Stimulated activated naive CD4-positive, alpha-beta T cell (primary cell): Measurements from ENCODE around the gene PPP4C.

Source experiments
- DNase-seq, 6 experiments: peaks; one replicate each; lab custom pipeline; 2025; lab: John Stamatoyannopoulos, UW

The PPP4C gene

GRCh38 chr16:30054959-30055553, 20.7 kb upstream of the PPP4C start:
- peak in 5 of 6 experiments; percentile 8 to 44 (median 29) for DNase-seq

GRCh38 chr16:30060346-30060745, 15.4 kb upstream of the PPP4C start:
- no peak for DNase-seq

GRCh38 chr16:30060836-30061554, 14.8 kb upstream of the PPP4C start:
- no peak for DNase-seq

GRCh38 chr16:30063278-30063892, 12.4 kb upstream of the PPP4C start:
- no peak for DNase-seq

GRCh38 chr16:30063893-30064728, 11.7 kb upstream of the PPP4C start:
- DNase-seq = peak; percentile 40 to 74 (median 62)

GRCh38 chr16:30064729-30065101, 11.1 kb upstream of the PPP4C start:
- DNase-seq = no peak

- peak; percentile 89 to 97 (median 92) for DNase-seq
Measured at GRCh38 chr16:30065102-30065942, 10.5 kb upstream of the PPP4C start, which contains the start of gene ALDOA. Gene ALDOA (plus strand): TSS chr16:30065760. CDS start chr16:30066898, 1,138 bp downstream.

GRCh38 chr16:30065943-30066760, 9.6 kb upstream of the PPP4C start:
- peak in 1 of 6 experiments; percentile 39 for DNase-seq

GRCh38 chr16:30066761-30067583, 8.8 kb upstream of the PPP4C start:
- DNase-seq = no peak

GRCh38 chr16:30067584-30067916, 8.2 kb upstream of the PPP4C start:
- DNase-seq = no peak

GRCh38 chr16:30068333-30068732, 7.5 kb upstream of the PPP4C start:
- DNase-seq = no peak

GRCh38 chr16:30068750-30069610, 6.8 kb upstream of the PPP4C start:
- DNase-seq = peak; percentile 42 to 67 (median 52)

GRCh38 chr16:30069611-30070462, 6.0 kb upstream of the PPP4C start:
- DNase-seq = no peak

GRCh38 chr16:30070490-30070889, 5.3 kb upstream of the PPP4C start:
- no peak for DNase-seq

- peak in 1 of 6 experiments; percentile 37 for DNase-seq
Measured at GRCh38 chr16:30076276-30076791, 540 bp downstream of the PPP4C start.

- no peak for DNase-seq
Measured at GRCh38 chr16:30077656-30078055, 1.9 kb downstream of the PPP4C start.

GRCh38 chr16:30078744-30079143, 3.0 kb downstream of the PPP4C start:
- DNase-seq = no peak
